Mammary microvascular endothelial cell (primary cell): ENCODE results near the gene LIAS. TPM values are rescaled to one million over a fixed set of nuclear protein-coding genes. Genes with fewer than 3 reads are reported as not detected.

Experiments used
- total RNA-seq: library from RNA; depleted of rRNA; stranded (reverse); fragments of >200 nt; gene quantifications from 2 replicates; pipeline ENCODE4 v1.2.3, GENCODE V29; 2015

Gene LIAS
- 6.6 and 11.3 TPM in 2 replicates for total RNA-seq

DNA sequence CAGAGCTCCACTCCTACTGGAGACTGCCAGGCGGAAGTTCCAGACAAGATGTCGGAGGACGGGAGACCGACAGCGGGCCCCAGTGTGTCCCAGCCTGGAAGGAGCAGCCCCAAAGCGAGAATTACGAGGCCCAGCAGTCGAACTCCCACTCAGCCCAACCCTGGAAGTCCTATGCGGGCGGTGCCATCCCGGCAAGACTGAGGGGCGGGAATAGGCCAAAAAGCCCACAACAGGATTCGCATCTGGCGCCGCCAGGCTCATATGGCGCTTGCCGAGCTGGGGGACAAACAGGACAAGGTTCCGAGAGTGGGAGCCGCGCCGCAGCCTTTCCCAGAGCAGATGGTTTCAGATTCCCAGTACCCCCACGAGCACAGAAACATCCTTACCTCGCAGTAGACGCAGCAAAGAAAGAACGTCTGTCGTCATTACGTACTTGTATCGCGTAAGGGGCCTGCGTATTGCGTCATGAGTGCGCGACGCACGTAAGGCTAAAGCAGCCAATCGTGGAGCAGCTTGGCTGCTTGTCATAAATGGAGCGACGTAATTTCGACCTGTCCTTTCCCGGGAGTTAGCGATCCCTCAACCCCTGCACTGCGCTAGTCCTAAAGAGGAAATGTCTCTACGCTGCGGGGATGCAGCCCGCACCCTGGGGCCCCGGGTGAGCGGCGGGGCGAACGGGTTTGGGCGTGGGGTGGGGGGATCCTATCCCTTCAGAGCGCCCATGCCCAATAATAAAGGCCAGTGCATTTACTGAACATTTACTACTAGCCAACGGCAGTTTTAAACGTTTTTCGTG is at the start of gene LIAS, which contains the start of gene RPL9:
Gene LIAS, plus strand, starts transcription at position 552 of the 796 bp plus-strand sequence. Its CDS starts 62 bp downstream, at position 614.
Gene RPL9, minus strand, starts transcription at position 418 of the 796 bp plus-strand sequence. CDS start 483 bp downstream, outside the sequence.

DNA sequence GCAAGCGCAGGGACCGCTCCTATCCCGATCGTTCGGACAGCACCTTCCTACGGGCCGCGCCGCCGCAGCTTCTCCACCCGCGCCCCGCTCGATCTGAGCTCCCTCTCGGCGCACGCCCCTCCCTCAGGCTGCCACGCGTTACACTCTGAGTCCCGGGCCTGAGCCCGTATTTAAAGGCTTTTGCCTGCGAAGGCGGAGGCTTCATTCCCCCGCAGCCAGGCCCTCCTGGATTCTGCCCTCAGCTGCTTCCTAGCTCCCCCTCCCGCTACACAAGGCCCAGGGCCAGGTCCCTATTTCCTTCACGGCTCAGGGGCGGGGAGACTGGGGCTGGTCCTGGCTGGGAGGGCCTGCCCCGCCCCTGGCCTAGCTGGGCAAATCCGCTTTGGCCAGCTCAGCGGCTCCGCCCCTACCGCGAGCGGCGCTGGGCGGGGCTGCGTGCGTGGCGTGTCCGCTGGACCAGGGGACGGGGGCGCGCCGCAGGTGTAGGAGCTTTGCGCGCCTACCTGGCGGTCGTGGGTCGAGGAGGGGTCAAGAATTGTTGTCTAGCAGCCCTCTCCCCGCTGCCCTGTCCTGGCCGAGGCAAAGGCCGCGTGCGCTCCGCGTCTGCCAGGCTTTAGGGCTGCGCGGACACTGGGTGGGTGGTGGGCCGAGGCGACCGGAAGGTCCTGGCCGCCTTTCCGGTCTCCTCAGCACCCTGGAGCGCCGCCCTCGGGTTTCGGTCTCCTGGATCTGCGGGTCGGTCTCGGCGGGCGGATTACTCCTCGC is 68.6 kb downstream of the LIAS start, which contains the start of gene UGDH:
Gene UGDH, minus strand, starts transcription at position 144 of the 765 bp plus-strand sequence. CDS start 5,927 bp downstream, outside the sequence.

Other genes with a start within 250 kb of the LIAS start
- gene RFC1, start 92.7 kb upstream of the LIAS start, total RNA-seq: 32.1 and 43.8 TPM in 2 replicates
- gene KLB, start 52.1 kb upstream of the LIAS start, total RNA-seq: under 0.01 TPM in 1 of 2 replicates, not detected in the other
- 3,479 and 3,737 TPM in 2 replicates for gene RPL9, start 134 bp upstream of the LIAS start, total RNA-seq
- gene UGDH, start 68.4 kb downstream of the LIAS start, total RNA-seq: 38.6 and 42.7 TPM in 2 replicates
- gene SMIM14, start 179.8 kb downstream of the LIAS start, total RNA-seq: 8.4 and 10.9 TPM in 2 replicates
- gene UBE2K, start 239.1 kb downstream of the LIAS start, total RNA-seq: 18.7 and 26.8 TPM in 2 replicates